HG03571 (cell line): ENCODE measurements around the gene SLCO1B1.
"Not testable (repeated sequence)": the region's sequence is repeated elsewhere in the genome, so short reads cannot be mapped to it uniquely, and the experiment has no call there.

Experiments used
- ATAC-seq: cut with Tn5 transposase; IDR thresholded peaks from one replicate; pipeline ENCODE4 v1.9.1; 2021; ENCODE audit not compliant: unreplicated experiment

SLCO1B1 gene

GRCh38 chr12:21130998-21131397, at the start of gene SLCO1B1:
SLCO1B1 (plus strand) TSS chr12:21131194; CDS start chr12:21141575, 10,381 bp downstream.
- ATAC-seq, result no peak

GRCh38 chr12:21084753-21085152, 46.2 kb upstream of the SLCO1B1 start:
- not testable (repeated sequence) for ATAC-seq

GRCh38 chr12:21111732-21112131, 19.3 kb upstream of the SLCO1B1 start:
- no peak for ATAC-seq

- ATAC-seq, result no peak
Measured at GRCh38 chr12:21113266-21113665, 17.7 kb upstream of the SLCO1B1 start.

GRCh38 chr12:21117995-21118394, 13.0 kb upstream of the SLCO1B1 start:
- no peak for ATAC-seq

- ATAC-seq, result no peak
Measured at GRCh38 chr12:21118760-21119159, 12.2 kb upstream of the SLCO1B1 start.

GRCh38 chr12:21129351-21129750, 1.6 kb upstream of the SLCO1B1 start:
- no peak for ATAC-seq

GRCh38 chr12:21129906-21130305, 1.1 kb upstream of the SLCO1B1 start:
- no peak for ATAC-seq

- ATAC-seq, result not testable (repeated sequence)
Measured at GRCh38 chr12:21137318-21137999, 6.5 kb downstream of the SLCO1B1 start.

GRCh38 chr12:21138016-21138415, 7.0 kb downstream of the SLCO1B1 start:
- no peak for ATAC-seq

GRCh38 chr12:21144309-21144708, 13.3 kb downstream of the SLCO1B1 start:
- no peak for ATAC-seq

GRCh38 chr12:21149861-21150260, 18.9 kb downstream of the SLCO1B1 start:
- ATAC-seq, result not testable (repeated sequence)

GRCh38 chr12:21151184-21151583, 20.2 kb downstream of the SLCO1B1 start:
- no peak for ATAC-seq

GRCh38 chr12:21155522-21156351, 24.7 kb downstream of the SLCO1B1 start:
- no peak for ATAC-seq

- ATAC-seq, result no peak
Measured at GRCh38 chr12:21165048-21165447, 34.1 kb downstream of the SLCO1B1 start.

GRCh38 chr12:21169878-21170472, 39.0 kb downstream of the SLCO1B1 start:
- ATAC-seq, result no peak

GRCh38 chr12:21172079-21172478, 41.1 kb downstream of the SLCO1B1 start:
- ATAC-seq, result no peak

- no peak for ATAC-seq
Measured at GRCh38 chr12:21183721-21184275, 52.8 kb downstream of the SLCO1B1 start.

- no peak for ATAC-seq
Measured at GRCh38 chr12:21190016-21190415, 59.0 kb downstream of the SLCO1B1 start.

- ATAC-seq, result not testable (repeated sequence)
Measured at GRCh38 chr12:21214433-21214832, 83.4 kb downstream of the SLCO1B1 start.

GRCh38 chr12:21219206-21219605, 88.2 kb downstream of the SLCO1B1 start:
- ATAC-seq, result no peak
